ENCODE data around the gene ZFHX3. TPM values are rescaled to one million over a fixed set of nuclear protein-coding genes. Genes with fewer than 3 reads are reported as not detected.

The ZFHX3 gene
- total RNA-seq, 2 experiments from 2014 or later, result 0.40 to 0.54 TPM

DNA sequence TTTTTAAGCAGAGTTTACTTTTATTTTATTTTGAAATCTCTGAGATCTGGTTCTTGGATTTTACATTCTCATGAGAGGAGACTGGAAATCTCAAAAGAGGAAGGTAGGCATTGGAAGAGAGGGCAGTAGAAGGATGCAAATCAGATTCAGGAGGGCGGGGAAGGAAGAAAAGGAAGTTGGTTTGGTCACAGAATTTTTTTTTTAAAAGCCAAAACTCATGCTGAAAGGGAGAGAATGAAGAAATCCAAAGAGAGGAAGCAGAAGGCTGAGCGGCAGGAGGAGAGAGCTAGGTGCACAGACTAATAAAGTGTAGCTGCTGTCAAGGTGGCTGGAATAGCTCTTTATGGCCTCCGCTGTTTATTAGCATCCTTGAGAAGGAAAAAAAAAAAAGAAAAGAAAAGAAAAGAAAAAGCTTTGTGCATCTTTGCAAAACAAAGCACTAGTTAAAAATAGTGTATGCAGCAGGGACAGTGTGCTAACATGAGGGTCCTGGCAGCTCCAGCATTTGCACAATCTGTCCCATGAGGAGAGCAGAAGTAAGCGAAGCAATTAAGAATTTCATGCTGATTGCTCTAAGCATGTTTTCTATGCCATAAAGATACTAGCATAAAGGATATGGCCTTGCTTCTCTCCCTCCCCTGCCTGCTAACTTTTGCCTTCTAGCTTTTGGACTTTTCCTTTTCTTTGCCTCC is 194.2 kb downstream of the ZFHX3 start:
- H3K27ac Mint-ChIP-seq, result no peak overlapping the region
- no peaks in the 10 kb centered on the region for H3K9me3 Mint-ChIP-seq

GRCh38 chr16:72852421-72852820 is 195.5 kb downstream of the ZFHX3 start:
- Mint-ChIP-seq H3K9me3 (no peaks in the 10 kb centered on the region), H3K27me3 (peaks cover 7% of the 10 kb centered on the region), H3K36me3 (no peaks in the 10 kb centered on the region), H3K4me3 (no peak overlapping the region), H3K4me1 (no peaks in the 10 kb centered on the region), H3K27ac (no peak overlapping the region)
- DNase-seq, result no peak

More for the DNA sequence above, 194.2 kb downstream of the ZFHX3 start:
- Mint-ChIP-seq H3K27me3 (peaks cover 1% of the 10 kb centered on the region), H3K4me1 (no peaks in the 10 kb centered on the region), H3K36me3 (no peaks in the 10 kb centered on the region), H3K4me3 (no peak overlapping the region)
- no peak for DNase-seq

- no peaks in the 10 kb centered on the region for H3K4me1 Mint-ChIP-seq
- no peak overlapping the region for H3K27ac Mint-ChIP-seq
- no peak overlapping the region for H3K4me3 Mint-ChIP-seq
- H3K9me3 Mint-ChIP-seq, result no peaks in the 10 kb centered on the region
- H3K27me3 Mint-ChIP-seq, result peaks cover 17% of the 10 kb centered on the region
- DNase-seq, result no peak
- H3K36me3 Mint-ChIP-seq, result no peaks in the 10 kb centered on the region
These were observed 197.1 kb downstream of the ZFHX3 start for GRCh38 chr16:72850853-72851252.

DNA sequence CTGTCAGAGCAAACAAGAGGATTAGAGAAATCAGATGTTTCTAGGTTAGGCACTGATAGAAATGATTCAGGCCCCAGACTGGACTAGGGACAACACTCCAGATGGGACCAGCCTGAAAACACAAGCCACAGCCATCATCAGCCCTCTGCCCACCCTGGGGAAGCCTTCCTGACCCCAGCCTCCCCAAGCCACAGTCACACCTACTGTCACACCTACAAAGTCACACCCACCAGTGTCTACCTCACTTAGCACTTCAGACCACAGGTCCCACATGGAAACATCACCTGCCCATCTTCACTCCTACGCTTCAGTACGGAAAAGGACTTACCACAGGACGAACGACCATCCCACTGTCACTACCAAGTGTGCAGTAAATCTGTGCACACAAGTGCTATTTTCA is 197.9 kb downstream of the ZFHX3 start:
- peaks cover 23% of the 10 kb centered on the region for H3K27me3 Mint-ChIP-seq
- no peak for DNase-seq
- no peaks in the 10 kb centered on the region for H3K36me3 Mint-ChIP-seq
- no peak overlapping the region for H3K27ac Mint-ChIP-seq
- H3K9me3 Mint-ChIP-seq, result no peaks in the 10 kb centered on the region
- no peak overlapping the region for H3K4me3 Mint-ChIP-seq
- peaks cover 2% of the 10 kb centered on the region for H3K4me1 Mint-ChIP-seq

DNA sequence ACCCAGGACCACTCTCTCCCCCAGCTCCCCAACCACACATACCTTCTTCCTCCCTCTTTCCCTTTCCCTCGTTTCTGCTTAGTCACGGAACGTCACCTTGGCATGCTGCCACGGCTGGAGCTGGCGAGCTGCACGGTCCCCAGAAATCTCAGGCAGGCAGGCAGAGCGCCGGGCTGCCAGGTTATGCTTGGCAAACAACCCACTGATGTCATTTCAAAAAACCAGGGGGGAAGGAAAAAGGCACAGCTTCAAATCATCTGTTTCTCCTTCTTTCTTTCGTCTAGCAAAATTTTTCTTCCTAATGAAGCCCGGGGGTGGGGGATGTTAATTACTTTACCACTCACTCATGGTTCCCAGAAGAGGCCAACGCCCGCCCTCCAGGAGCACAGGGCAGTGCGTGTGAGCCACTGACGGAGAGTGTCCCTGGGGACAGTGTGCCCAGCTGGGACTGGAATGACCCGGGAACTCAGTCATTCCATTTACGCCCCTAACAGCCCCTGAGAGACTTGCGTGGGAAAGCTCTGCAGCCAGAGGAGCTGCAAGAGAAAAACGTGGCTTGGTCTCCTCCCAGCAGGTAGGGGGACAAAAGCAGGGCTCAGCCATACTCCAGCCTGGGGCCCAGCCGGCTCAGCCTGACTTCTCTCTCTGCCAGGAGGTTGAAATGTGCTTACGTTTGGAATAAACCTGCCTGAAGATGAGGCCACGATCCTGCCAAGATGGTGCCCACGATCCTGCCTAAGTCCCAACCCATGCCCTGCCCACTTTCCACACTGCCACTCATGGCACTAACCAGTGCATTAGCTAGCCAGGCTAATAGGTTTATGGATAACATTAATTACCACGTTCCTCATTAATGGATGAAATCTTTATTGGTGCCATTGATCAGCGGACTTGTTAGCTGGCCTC is 198.9 kb downstream of the ZFHX3 start:
- no peaks in the 10 kb centered on the region for H3K9me3 Mint-ChIP-seq

GRCh38 chr16:72848028-72848400 is 199.9 kb downstream of the ZFHX3 start:
- H3K36me3 Mint-ChIP-seq, result no peaks in the 10 kb centered on the region
- H3K4me3 Mint-ChIP-seq, result no peak overlapping the region
- peaks cover 28% of the 10 kb centered on the region for H3K27me3 Mint-ChIP-seq
- peaks cover 13% of the 10 kb centered on the region for H3K4me1 Mint-ChIP-seq
- H3K27ac Mint-ChIP-seq, result no peak overlapping the region
- no peak for DNase-seq
- H3K9me3 Mint-ChIP-seq, result no peaks in the 10 kb centered on the region

More for the DNA sequence above, 198.9 kb downstream of the ZFHX3 start:
- H3K27me3 Mint-ChIP-seq, result peaks cover 26% of the 10 kb centered on the region
- no peaks in the 10 kb centered on the region for H3K36me3 Mint-ChIP-seq
- no peak overlapping the region for H3K27ac Mint-ChIP-seq
- DNase-seq, result no peak
- H3K4me1 Mint-ChIP-seq, result peaks cover 10% of the 10 kb centered on the region
- no peak overlapping the region for H3K4me3 Mint-ChIP-seq

- Mint-ChIP-seq H3K27ac (no peak overlapping the region), H3K27me3 (peaks cover 32% of the 10 kb centered on the region), H3K9me3 (no peaks in the 10 kb centered on the region), H3K4me3 (no peak overlapping the region), H3K36me3 (no peaks in the 10 kb centered on the region), H3K4me1 (peaks cover 13% of the 10 kb centered on the region)
- peak; percentile 13 for DNase-seq
These were observed 200.5 kb downstream of the ZFHX3 start for GRCh38 chr16:72847187-72848027.

DNA sequence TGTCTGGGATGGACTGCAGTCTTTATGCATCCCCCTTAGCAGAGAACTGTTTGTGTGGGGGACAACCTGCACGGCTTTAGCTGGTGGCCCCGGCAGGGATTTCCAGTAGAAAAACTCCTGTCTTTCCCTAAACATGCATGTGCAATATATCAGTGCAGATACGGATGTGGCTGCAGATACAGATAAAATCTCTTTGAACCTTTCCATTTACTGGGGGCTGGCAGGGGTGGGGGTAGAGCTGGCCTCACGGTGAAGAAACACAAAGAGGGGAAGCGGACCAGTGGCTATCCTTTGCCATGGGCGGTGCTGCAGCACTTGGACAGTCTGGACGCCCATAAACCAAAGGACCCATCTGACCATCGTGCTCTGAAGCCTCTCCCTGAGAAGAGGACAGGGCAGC is 201.3 kb downstream of the ZFHX3 start:
- Mint-ChIP-seq H3K27ac (no peak overlapping the region), H3K9me3 (no peaks in the 10 kb centered on the region), H3K27me3 (peaks cover 32% of the 10 kb centered on the region), H3K4me1 (peaks cover 13% of the 10 kb centered on the region), H3K36me3 (no peaks in the 10 kb centered on the region), H3K4me3 (no peak overlapping the region)
- no peak for DNase-seq

GRCh38 chr16:72845322-72846020 is 202.5 kb downstream of the ZFHX3 start:
- H3K36me3 Mint-ChIP-seq, result no peaks in the 10 kb centered on the region
- no peak for DNase-seq
- no peak overlapping the region for H3K4me3 Mint-ChIP-seq
- H3K4me1 Mint-ChIP-seq, result peaks cover 13% of the 10 kb centered on the region
- peaks cover 32% of the 10 kb centered on the region for H3K27me3 Mint-ChIP-seq
- no peaks in the 10 kb centered on the region for H3K9me3 Mint-ChIP-seq
- no peak overlapping the region for H3K27ac Mint-ChIP-seq

DNA sequence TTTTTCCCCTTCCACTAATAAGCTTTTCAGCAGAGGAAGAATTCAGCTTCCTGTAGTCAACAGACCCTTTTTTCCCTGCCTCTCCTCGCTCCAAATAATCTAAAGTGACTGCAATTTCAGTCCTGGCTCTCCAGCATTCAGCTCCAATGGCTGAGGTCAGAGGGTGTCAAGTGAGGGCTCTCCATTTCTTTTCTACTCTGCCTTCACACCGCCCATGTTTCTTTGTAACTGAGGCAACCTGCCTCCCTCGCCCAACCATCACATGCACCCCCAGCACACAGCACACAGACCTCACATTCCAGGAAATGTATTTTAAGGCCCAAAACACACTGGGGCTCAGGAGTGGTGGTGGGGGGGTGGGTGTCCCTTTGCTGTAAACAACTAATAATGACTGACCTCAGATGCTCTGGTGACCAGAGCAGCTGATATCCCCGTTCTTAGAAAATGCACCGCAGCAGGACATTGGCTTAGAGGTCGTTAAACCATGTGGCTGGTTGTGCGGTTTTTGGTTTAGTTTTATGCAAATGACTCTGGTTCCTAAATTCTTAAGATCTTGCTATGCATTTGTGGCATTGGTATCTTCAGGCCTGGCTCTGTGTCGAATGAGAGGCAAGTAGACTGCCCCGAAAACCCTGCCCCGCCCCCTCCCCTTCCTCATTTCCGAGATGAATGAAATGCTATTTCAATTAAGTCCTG is 203.6 kb downstream of the ZFHX3 start:
- Mint-ChIP-seq H3K27ac (no peak overlapping the region), H3K9me3 (no peaks in the 10 kb centered on the region), H3K4me3 (no peak overlapping the region)

GRCh38 chr16:72841506-72841905 is 206.4 kb downstream of the ZFHX3 start:
- Mint-ChIP-seq H3K27ac (no peak overlapping the region), H3K9me3 (no peaks in the 10 kb centered on the region), H3K36me3 (no peaks in the 10 kb centered on the region), H3K4me3 (no peak overlapping the region), H3K4me1 (peaks cover 13% of the 10 kb centered on the region), H3K27me3 (peaks cover 24% of the 10 kb centered on the region)
- no peak for DNase-seq

More for the DNA sequence above, 203.6 kb downstream of the ZFHX3 start:
- Mint-ChIP-seq H3K4me1 (peaks cover 13% of the 10 kb centered on the region), H3K36me3 (no peaks in the 10 kb centered on the region), H3K27me3 (peaks cover 32% of the 10 kb centered on the region)
- DNase-seq, result no peak

DNA sequence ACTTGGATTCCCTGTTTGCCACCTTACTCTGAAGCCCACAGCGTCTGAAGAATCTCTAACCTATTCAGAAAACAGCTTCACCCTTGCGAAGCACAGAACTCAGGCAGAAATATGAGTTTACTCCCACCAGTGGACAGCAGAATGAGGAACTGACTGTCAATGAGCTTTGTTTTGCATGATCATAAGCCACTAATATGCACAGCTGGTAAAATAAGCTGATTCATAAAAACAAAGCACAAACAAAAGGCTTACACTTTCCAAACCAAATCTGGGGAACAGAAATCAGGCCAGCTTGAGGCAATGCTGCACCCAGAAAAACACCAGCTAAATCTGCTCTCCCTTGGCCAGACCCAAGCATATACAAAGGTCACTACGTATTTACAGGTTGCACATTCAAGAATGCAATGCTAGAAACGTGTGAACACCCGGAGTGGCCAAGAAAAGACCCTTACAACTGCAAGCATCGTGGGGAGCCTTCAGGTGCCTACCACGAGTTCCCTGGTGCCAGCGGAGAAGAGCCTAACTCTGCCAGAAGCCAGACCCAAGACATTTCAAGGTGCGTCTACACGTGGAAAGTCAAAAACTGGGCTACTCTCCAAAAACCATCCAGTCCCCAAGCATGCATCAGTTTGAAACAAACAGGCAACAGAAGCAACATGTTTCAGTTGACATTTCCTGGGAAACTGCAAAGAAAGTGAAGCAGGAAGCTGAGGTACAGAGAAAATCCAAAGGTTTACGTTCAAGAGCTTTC is 207.1 kb downstream of the ZFHX3 start:
- no peaks in the 10 kb centered on the region for H3K36me3 Mint-ChIP-seq
- H3K9me3 Mint-ChIP-seq, result no peaks in the 10 kb centered on the region
- no peak for DNase-seq
- no peak overlapping the region for H3K27ac Mint-ChIP-seq
- no peak overlapping the region for H3K4me3 Mint-ChIP-seq
- peaks cover 18% of the 10 kb centered on the region for H3K27me3 Mint-ChIP-seq
- peaks cover 13% of the 10 kb centered on the region for H3K4me1 Mint-ChIP-seq

DNA sequence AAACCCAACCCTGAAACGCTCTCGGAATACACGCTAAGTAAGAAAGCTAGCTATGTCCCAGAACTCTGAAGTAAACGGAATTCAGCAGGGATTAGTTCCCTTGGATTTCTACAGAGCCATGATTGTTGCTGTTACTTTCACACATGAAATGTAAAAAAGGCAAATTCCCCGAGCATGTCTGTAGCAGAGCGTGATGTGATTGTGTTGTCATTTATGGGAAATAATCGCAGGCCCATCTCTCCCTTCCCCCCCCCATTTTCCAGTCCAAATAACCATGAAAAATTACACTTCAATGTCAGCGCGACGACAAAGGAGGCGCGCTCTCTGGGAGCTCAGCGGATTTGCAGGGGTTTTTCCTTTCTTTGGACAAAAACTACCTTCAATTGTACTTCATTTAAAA is 209.0 kb downstream of the ZFHX3 start:
- H3K27me3 Mint-ChIP-seq, result peaks cover 9% of the 10 kb centered on the region
- peaks cover 3% of the 10 kb centered on the region for H3K4me1 Mint-ChIP-seq
- no peak for DNase-seq
- H3K27ac Mint-ChIP-seq, result no peak overlapping the region
- H3K4me3 Mint-ChIP-seq, result no peak overlapping the region
- no peaks in the 10 kb centered on the region for H3K36me3 Mint-ChIP-seq
- no peaks in the 10 kb centered on the region for H3K9me3 Mint-ChIP-seq
